T-helper 1 cell (primary cell): Measurements from ENCODE around the gene PIP5KL1.

Experiments
- DNase-seq, 5 donors: peaks; one replicate each; pipeline ENCODE4 v3.0.0-alpha.2; 2012 to 2020

Gene PIP5KL1

DNA sequence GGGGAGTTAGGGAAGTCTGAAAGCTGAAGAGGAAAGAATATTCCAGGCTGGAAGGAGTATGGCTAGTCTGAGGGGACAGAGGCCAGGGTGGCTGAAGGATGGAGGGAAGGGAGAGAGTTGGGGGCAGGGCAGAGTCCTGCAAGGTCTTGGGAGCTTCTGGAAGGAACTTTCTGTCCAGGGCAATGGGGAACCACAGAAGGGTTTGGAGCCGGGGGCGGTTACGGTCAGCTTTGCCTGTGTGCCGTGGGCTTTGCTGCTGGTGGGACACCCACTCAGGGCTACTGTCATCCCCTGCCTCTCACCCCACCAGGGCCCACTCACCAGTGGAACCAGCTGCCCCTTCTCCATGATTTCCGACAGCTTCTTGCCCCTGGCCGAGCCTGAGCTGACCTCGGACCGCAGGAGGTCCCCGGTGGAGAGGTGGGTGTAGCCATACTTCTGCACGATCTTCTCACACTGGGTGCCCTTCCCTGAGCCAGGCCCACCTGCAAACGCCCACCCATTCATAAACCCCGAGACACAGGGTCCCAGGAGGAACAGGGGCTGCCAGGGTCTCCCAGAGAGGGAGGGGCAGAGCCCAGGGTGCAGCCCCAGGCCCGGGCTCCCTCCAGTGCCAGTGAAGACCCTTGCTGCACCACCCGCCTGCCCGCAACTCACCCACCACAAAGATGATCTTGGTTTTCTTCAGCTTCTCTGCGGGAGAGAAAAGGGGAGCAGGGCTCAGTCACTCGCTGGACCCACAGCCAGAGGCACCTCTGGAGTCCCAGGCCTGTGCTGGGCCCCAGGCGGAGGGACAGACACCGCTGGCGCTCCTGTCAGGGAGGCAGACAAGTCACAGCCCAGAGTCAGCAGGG is 58.0 kb downstream of the PIP5KL1 start:
- no peak for DNase-seq

DNA sequence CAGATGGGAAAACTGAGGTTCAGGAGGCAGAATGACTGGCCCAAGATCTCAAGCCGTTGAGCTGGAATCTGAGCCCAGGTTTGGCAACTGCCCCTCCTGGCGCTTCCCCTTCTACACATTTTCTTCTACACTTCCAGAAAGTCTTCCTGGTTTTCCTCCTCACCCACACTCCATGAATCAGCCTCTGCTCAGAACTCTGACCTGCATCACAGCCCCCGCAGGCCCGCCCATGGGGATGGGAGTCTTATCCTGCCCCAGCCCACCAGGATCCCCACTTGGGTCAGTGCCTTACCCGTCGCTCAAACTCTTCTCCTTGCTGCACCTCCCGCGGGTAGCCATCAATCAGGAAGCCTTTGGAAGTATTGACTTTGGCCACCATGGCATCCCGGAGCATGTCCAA is 59.0 kb downstream of the PIP5KL1 start:
- DNase-seq, result no peak

DNA sequence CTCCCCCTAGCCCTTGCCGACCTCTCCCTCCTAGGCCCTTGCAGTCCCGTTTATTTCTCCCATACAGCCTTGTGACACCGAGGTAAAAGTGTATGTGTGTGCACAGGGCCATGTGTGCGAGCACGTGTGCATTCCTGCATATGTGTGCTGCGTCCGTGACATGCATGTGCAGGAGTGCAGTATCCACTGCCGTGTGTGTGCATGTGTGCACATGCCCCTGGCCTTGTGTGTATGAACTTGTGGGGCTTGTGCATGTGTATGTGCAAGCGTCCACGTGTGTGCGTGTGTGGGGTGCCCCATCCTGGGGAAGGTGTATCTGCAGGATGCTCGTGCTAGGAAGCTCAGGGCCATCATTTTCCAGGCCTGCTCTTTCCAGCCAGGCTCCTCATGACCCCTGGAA is 59.7 kb downstream of the PIP5KL1 start:
- DNase-seq, result no peak
